Kidney glomerular epithelial cell (primary cell): Measurements from ENCODE around the gene GGT5.
"Not testable (repeated sequence)": the region's sequence is repeated elsewhere in the genome, so short reads cannot be mapped to it uniquely, and the experiment has no call there.

ENCODE experiments used
- DNase-seq: peaks from one replicate; lab custom pipeline; 2025; lab: John Stamatoyannopoulos, UW

The GGT5 gene

DNA sequence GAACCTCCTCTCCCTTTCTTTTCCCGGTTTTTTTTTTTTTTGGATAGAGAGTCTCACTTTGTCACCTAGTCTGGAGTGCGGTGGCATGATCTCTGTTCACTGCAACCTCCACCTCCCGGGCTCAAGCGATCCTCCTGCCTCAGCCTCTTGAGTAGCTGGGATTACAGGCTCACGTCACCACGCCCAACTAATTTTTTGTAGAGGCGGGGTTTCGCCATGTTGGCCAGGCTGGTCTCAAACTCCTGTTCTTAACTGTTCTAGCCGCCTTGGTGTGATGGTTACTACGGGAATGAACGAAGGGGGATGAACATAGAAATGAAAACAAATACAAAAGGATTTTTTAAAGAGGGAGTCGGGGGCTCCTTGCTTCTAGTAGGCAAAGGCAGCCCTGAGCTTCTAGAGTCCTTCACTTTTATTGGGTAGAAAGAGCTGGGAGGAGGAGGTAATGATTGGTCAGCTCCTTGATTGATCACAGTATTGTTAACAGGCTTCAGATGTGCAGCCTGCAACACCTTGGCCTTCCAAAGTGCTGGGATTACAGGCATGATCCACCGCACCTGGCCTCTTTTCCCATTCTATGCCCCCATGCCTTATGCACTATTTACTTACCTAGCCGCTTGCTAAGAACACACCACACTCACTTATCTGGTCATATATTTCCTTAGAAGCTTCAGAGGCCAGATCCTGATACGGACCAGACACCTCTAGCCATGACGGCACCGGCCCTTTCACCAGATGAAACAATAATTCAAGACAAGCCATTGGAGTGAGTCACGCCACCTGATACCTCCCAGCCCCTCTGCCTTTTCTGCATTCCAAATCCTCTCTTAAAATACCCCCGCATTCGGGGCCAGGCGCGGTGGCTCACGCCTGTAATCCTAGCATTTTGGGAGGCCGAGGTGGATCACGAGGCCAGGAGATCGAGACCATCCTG lies 42.9 kb downstream of the GGT5 start:
- DNase-seq: no peak

DNA sequence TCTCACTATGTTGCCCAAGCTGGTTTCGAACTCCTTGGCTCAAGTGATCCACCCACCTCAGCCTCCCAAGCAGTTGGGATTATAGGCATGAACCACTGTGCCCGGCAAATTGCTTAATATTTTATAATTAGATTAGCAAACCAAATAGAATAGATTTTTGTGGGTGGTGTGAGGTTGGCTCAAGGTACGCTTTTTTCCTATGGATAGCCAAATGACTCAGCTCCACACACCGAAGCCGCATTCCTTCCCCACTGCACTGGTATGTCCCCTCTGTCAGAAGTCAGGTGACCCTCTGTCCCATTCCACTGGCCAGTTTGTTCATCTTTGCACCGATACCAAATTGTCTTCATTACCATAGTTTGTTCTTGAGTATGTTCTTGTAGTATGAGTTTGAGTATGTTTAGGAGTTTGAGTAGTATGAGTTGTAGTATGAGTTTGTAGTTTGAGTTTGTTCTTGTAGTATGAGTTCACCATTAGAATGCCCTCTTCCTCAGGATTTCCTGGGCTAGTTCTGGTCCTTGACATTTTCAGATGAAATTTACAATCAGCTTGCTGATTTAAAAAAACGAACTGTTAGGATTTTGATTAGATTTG lies 44.2 kb downstream of the GGT5 start:
- peak; percentile 49 for DNase-seq

DNA sequence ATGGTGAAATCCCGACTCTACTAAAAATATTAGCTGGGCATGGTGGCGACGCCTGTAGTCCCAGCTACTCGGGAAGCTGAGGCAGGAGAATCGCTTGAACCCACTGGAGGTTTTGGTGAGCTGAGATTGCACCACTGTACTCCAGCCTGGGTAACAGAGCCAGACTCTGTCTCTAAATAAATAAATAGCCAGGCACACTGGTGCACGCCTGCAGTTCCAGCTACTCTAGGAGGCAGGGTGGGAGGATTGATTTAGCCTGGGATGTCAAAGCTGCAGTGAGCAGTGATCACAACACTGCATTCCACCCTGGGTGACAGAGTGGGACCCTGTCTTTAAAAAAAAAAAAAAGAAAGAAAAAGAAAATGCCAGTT lies 46.2 kb downstream of the GGT5 start:
- DNase-seq: no peak

DNA sequence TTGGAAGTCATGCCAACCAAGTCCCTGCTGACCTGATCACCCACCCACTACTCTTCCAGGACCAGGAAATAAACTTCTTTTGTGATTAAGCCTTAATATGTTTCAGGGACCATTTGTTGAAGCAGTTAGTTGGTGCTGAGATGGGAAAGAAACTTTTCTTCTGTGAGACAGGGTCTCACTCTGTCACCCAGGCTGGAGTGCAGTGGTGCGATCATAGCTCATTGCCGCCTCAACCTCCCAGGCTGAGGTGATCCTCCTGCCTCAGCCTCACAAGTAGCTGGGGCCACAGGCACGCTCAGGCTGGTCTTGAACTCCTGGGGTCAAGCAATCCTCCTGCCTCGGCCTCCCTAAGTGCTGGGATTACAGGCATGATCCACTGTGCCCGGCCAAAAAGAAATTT lies 53.0 kb downstream of the GGT5 start:
- no peak for DNase-seq

DNA sequence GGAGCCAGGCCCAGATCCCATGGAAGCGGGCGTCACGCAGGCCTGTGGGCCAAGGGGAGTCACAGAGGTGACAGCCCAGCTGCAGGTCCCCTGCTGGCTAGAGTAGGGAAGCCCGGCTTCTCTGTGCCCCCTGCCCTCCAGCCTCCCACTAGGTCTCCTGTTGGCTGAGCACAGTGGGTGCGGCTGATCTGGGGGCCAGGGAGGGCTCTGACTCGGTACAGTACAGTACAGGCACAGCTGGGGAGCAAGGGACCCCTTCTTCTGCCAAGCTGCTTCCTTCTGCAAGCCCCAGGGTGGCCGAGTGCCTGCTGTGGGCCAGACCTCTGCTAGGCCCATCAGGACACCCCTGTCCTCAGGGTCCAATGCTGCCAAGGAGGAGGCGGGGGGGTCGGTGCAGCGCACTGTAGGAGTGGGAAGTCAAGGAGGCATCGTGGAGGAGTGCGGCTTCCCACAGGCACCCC lies 53.5 kb downstream of the GGT5 start:
- no peak for DNase-seq

DNA sequence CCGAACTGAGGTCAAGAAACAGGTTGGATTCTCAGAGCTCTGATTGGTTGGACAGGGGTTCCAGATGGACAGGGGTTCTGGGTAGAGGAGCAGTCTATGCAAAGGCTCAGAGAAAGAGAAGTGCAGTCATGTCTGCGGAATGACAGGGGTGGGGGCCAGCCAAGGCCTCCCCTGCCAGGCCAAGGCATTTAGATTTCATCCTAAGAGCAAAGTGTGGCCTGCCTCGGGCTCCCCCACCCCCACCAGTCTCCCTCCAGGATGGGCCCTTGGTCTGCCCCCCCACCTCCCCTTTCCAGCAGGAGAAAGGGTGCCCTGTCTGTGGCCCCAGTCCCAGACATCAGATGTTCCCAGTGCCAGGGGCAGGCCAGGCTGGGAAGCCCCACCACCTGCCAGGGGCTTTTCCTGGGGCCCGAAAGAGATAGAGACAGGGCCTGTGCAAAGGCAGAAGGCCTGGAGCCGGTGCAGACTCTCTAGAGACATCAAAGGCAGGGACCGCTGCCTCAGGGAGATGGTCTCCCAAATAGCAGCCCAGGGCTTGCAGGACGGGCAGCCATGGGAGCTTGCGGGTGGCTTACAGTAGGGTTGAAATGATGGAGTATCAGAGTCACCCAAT lies 54.2 kb downstream of the GGT5 start:
- no peak for DNase-seq

DNA sequence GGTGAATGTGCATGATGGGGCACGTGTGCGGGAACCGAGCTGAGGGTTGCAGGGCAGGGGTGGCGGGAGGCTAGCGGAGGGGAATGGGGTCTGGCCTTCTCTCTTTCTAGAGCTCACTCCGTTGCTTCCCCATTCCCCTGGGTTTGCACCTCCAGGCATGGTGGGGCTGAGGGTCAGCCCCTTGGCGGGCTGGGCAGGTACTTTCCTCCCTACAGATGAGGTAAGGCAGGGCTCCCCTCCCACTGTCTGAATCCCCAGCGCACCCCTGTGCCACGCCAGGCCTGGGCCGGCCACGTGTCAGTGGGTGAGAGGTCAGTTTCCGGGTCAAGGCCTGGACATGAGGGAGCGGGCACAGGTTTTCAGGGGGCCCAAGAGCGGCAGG lies 54.7 kb downstream of the GGT5 start:
- DNase-seq: no peak

DNA sequence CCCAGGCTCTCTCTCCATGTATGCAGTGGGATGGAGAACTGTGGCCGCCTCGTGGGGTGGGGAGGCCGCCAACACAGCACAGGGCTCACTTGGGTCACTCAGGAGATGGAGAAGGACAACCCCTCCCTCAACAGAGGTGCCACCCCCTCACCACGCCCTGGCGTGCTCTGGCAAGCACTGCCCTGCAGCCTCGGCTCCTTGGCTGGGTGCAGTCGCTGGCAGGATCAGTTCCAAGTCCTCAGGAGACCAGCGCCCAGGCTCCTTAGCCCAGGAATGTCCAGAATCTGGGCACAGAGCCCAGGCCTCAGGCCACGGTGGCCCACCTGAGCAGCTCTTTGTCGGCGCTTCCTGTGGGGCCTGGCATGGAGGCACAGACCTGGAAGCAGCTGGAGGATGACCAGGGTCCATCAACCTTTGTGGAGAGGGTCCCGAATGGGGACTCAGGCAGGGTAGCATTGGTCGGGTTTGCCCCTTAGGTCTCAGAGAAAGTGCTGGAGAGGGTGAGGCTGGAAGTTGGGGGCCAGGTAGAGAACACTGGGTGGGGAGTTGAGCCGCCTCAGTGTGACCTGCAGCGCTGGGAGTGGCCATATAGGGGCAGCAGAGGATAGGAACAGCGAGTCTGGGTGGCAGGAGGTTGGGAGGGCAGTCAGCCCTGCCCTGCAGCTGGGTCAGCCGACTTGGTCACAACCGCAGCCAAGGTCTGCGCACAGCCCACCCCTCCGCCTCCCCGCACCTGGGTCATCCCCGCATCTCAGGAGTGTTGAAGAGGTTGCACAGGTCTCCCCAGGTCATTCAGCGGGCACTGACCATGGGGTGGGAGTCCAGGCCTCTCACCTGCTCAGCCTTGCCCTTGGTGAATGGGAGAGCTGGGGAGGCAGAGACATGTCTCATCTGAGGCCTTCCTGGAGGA lies 55.4 kb downstream of the GGT5 start:
- DNase-seq: peak; percentile 55

DNA sequence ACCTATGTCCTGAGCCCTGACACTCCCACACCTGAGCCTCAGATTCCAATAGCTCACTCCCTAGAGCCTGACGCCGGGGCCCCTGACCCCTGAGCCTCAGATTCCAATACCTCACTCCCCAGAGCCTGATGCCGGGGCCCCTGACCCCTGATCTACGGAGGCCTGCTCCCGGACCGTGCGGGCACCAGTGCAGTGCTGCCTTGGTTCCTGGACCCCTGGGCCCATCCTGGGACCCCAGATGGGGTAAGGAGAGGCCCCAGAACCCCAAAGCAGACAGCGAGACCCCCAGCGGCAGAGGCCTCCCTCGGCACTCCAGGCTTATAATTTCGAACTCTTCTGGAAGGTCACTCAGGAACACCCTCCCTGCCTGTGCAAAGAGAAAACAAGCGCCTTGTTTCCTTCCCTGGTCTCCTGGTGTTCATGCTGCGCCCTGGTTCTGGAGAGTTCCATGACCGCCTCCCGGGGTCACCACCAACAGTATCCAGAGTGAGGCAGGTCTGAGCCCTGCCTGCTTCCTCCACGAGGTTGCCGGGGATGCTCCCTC lies 56.1 kb downstream of the GGT5 start:
- no peak for DNase-seq

DNA sequence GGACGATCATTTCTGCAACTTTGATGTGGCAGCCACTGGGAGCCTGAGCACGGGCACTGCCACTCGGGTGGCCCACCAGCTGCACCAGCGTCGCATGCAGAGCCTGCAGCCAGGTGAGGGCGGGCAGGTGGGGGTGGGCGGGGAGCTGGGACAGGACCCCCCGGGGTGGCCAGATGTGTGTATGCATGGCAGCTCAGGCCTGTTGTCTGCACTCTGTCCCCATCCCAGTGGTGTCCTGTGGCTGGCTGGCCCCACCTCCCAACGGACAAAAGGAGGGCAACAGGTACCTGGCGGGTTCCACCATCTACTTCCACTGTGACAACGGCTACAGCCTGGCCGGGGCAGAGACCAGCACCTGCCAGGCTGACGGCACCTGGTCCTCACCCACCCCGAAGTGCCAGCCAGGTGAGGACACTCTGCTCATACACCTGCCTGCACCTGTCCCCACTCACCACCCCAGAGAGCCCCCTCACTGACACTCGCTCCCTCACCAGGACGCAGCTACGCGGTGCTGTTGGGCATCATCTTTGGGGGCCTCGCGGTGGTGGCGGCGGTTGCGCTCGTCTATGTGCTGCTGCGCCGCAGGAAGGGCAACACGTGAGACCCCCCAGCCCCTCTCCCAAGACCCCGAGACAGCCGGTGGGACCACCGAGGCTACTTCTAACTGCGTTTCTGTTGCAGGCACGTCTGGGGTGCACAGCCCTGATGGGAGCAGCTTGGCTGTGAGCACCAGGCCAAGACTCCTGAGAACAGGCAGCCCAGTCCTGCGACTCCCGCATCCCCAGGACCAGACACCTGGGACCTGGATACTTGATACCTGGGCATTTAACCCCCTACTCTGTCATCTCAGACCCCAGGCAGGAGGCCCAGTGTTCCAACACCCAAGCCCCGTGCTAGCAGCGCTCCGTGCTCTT lies 56.9 kb downstream of the GGT5 start:
- no peak for DNase-seq

DNA sequence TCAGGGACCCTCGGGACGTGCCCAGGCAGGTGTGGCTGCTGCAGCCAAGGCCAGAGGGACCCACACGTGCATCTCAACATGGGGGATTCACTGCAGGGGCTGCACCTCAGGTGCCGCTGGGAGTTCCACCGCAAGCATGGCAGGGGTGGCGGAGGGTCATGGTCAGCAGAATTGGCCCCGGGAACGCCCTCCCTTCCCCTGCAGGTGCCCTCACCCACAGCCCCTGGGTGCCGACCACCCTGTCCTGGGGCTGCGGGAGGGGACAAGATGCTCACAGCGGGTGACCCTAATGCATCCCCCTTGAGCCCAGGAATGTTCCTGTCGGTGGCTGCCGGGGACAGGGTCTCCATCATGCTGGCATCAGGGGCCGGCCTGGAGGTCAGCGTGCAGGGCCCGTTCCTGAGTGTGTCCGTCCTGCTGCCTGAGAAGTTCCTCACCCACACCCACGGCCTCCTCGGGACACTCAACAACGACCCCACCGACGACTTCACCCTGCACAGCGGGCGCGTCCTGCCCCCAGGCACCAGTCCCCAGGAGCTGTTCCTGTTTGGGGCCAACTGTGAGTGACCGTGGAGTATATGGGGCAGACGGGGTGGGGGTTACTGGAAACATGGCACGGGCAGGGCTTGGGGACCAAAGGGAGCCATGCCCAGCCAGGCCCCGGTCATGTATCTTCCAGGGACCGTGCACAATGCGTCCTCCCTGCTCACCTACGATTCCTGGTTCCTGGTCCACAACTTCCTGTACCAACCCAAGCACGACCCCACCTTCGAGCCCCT lies 57.8 kb downstream of the GGT5 start:
- no peak for DNase-seq

DNA sequence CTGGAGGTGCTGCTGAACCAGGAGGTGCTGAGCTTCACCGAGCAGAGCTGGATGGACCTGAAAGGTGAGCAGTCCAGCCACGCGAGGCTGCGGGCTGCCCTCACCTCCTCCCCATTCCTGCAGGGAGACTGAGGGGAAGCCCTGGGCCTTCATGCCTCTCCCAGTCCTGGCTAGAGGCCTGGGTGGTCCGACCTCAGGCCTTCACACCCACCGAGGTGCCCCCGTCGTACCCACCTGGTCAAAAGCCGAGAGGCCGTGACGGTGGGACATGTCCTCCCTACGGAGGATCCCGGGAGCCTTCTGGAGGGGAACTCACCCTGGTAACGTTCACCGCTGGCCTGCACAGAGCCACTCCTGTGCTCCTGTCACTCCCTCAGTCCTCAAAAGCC lies 58.5 kb downstream of the GGT5 start:
- no peak for DNase-seq

DNA sequence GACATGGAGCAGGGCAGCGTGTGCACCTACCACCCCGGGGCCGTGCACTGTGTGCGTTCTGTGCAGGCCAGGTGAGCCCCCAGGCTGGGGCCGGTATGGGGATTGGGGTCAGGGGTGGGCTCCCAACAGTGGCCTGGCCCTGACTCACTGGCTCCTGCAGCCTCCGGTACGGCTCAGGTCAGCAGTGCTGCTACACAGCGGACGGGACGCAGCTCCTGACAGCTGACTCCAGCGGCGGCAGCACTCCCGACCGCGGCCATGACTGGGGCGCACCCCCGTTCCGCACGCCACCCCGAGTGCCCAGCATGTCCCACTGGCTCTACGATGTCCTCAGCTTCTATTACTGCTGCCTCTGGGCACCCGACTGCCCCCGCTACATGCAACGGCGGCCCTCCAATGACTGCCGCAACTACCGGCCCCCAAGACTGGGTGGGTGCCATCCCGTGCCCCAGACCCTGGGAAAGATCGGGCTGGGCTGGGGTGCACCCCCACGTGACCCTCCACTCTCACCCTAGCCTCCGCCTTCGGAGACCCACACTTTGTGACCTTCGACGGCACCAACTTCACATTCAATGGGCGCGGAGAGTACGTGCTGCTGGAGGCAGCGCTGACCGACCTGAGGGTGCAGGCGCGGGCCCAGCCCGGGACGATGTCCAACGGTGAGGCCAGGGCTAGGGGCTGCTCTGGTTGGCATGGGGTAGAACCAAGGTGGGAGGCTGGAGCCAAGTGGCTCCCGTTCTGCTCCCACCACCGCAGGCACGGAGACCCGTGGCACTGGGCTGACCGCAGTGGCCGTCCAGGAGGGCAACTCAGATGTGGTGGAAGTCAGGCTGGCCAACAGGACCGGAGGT lies 59.2 kb downstream of the GGT5 start:
- DNase-seq: no peak

DNA sequence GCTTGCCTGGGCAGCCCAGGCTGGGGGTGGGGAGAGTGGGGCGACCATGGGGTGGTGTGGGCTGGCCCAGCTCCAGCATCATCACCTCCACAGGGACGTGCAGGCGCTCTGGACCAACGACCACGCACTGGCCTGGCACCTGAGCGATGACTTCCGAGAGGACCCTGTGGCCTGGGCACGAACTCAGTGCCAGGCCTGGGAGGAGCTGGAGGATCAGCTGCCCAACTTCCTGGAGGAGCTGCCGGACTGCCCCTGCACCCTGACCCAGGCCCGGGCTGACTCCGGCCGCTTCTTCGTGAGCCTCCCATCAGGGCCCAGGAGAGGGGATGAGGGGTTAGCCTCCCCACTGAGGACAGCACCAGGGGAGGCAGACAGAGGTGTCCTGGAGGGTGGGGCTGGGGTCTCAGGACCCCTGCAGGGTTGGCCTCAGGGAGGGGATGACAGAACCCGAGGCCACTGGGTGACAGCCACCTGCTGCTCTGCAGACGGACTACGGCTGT lies 59.8 kb downstream of the GGT5 start:
- DNase-seq: no peak

DNA sequence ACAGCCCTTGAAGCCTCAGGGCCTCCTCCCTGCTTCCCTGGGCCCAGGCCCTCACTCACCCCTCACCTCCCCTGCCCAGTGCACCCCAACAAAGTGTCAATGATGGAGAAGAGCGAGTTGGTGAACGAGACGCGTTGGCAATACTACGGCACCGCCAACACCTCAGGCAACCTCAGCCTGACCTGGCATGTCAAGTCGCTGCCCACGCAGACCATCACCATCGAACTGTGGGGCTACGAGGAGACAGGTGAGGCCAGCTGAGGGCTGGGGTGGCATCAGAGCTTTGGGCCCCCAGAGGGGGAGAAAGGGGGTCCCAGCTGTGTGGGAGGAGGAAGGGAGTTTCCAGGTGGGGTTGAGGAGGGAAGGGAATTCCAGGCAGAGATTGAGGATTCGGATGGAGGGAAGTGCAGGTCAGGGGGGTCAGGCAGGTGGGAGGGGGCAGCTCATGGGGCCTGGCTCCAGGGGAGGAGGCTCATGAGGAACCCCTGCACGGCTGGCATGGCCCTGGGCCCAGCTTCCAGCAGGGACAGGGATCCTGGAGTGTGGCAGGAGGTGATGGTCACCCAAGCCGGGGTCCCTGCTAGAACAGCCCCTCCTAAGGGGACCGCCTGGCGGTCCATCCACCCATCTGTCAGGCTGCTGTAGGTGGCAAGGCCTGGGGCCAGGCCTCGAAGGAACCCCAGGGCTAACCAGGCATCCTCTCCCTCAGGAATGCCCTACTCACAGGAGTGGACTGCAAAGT lies 60.7 kb downstream of the GGT5 start:
- no peak for DNase-seq

DNA sequence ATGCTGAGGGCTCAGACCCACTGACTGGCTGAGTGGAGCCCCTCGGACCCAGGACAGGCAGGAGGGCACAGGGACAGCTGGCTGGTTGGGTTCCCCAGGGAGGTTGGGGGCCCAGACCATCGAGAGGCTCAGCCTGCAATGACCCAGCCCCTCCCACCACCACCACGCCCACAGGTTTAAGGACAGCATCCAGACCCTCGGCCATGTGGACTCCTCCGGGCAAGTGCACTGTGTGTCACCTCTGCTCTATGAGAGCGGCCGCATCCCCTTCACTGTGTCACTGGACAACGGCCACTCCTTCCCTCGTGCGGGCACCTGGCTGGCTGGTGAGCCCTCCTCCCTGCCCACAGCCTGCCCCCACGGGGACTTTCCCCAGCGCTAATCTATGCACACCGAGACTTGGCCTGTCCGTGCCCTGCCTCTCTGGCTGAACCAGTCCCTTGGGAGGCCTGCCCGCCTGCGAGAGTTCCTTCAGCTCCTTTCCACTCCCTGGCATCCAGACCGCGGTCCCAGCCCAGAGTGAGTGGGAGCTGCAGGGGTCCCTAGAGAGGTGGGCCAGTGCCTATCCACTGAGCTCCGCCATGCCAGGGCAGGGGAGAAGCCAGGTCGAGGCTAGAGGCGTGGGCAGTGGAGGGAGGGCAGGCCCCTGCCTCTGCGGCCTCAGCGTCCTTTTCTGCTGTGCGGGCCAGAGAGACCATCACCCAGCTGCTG lies 61.4 kb downstream of the GGT5 start:
- DNase-seq: no peak

DNA sequence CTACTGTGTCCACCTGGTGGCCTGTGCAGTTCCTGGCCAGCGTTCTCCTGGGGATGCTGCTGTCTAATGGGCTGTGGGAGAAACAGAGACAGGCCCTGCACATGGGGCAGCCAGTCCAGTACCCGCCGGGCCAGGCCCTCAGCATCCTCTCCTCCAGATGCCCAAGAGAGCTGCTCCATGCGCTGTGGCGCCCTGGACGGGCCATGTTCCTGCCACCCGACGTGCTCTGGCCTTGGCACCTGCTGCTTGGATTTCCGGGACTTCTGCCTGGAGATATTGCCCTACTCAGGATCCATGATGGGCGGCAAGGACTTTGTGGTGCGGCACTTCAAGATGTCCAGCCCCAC lies 62.0 kb downstream of the GGT5 start:
- DNase-seq: not testable (repeated sequence)
